ENCODE measurements around the gene CNN2.

CNN2 gene

DNA sequence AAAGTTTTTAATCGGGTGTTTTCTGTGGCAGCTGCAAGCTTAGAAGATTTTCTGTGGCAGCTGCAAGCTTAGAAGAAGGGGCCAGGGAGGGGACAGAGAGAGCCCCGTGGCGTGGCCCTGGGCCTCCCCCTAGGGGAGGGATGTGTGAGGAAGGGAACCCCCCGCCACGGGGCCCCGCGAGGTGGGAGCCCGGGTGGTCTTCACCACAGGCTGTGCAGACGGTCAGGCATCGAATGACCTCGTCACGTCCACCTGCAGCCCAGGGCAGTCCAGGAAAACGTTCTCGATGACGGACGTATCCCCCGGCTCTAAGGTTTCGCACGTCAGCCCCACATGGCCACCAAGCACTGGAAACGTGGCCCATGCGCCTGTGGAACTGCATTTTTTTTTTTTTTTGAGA is 60.2 kb downstream of the CNN2 start:
- Mint-ChIP-seq H3K36me3 (ENCODE audit: low read depth) (peaks cover 9% of the 10 kb centered on the region), H3K4me1 (peaks cover 11% of the 10 kb centered on the region), H3K27ac (no peak overlapping the region), H3K4me3 (no peak overlapping the region), H3K9me3 (no peaks in the 10 kb centered on the region), H3K27me3 (ENCODE audit: low read depth) (no peaks in the 10 kb centered on the region)
- TF ChIP-seq, protein P1, sequence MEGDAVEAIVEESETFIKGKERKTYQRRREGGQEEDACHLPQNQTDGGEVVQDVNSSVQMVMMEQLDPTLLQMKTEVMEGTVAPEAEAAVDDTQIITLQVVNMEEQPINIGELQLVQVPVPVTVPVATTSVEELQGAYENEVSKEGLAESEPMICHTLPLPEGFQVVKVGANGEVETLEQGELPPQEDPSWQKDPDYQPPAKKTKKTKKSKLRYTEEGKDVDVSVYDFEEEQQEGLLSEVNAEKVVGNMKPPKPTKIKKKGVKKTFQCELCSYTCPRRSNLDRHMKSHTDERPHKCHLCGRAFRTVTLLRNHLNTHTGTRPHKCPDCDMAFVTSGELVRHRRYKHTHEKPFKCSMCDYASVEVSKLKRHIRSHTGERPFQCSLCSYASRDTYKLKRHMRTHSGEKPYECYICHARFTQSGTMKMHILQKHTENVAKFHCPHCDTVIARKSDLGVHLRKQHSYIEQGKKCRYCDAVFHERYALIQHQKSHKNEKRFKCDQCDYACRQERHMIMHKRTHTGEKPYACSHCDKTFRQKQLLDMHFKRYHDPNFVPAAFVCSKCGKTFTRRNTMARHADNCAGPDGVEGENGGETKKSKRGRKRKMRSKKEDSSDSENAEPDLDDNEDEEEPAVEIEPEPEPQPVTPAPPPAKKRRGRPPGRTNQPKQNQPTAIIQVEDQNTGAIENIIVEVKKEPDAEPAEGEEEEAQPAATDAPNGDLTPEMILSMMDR (IDR thresholded peaks at IDR 0.05; ENCODE audit: unreplicated experiment in 3 of 3): no peak

DNA sequence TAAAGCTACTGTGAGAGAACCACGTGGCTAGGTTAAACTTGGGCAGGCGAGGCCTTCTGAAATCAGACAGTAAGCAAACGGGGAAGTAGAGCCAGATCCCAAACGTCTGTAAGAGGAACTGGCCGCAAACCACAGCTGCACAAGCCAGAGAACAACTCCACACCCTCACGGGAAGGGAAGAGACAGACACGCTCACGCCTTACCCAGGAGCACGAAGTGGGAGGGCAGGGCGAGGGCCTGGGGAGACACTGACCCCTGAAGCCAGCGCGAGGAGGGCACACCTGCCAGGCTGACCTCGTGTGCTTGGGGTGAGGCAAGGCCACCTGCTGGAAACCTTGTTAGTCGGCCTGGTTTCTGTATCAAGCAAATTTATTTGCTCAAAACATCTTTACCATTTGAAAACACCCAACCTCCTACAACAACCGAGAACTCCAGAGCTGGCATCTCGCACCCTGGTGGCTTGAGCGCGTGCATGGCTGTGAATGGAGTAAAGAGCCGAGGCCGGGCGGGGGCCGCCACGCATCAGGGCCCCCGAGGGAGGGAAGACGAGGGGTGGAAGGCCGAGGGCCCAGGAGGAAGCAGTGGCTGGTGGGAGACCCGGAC is 61.5 kb downstream of the CNN2 start:
- Mint-ChIP-seq H3K27me3 (ENCODE audit: low read depth) (no peaks in the 10 kb centered on the region), H3K4me1 (peaks cover 11% of the 10 kb centered on the region), H3K36me3 (ENCODE audit: low read depth) (peaks cover 9% of the 10 kb centered on the region), H3K4me3 (peak overlapping the region; percentile 7 to 54 (median 47)), H3K9me3 (no peaks in the 10 kb centered on the region), H3K27ac (peak overlapping the region in 1 of 3 experiments; percentile 71)
- TF ChIP-seq, protein P1 (IDR thresholded peaks at IDR 0.05; ENCODE audit: unreplicated experiment in 3 of 3): no peak

DNA sequence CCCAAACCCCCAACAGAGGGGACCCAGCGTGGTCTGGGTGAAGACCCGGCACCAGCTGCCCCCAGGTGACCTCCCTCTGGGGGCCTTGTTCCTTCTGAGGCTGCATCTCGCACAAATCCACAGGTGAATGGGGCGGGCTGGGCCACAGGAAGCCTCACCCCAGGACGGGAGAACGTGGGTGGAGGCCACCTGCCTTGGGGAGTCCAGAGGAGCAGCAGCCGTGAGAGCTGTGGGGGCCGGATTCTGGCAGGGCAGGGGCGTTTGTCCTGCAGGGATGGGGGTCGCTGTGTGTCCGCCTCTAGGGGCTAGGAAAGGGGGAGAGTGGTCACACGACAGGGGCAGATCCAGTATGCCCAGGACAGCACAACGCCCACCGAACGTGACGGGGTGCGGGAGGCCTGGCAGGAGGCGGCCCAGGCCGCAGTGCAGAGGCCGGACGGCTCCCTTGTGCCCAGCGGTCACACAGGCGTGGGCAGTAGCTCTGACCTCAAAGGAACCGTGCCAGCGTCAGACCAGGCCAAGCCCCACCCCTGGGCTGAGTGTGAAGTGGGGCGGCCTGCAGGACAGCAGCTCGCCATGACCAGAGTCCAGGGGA is 62.1 kb downstream of the CNN2 start:
- no peaks in the 10 kb centered on the region for H3K27me3 Mint-ChIP-seq (ENCODE audit: low read depth)
- H3K4me3 Mint-ChIP-seq: no peak overlapping the region
- H3K27ac Mint-ChIP-seq: no peak overlapping the region
- peaks cover 9% of the 10 kb centered on the region for H3K36me3 Mint-ChIP-seq (ENCODE audit: low read depth)
- H3K4me1 Mint-ChIP-seq: peaks cover 15% of the 10 kb centered on the region
- TF ChIP-seq, protein P1 (IDR thresholded peaks at IDR 0.05; ENCODE audit: unreplicated experiment in 3 of 3): no peak
- H3K9me3 Mint-ChIP-seq: no peaks in the 10 kb centered on the region
